Measurements from ENCODE around the gene PNLIPRP1. TPM values are rescaled to one million over a fixed set of nuclear protein-coding genes. Genes with fewer than 3 reads are reported as not detected.

PNLIPRP1 gene
- total RNA-seq, 1 experiment from 2014 or later, result 1.6 TPM

DNA sequence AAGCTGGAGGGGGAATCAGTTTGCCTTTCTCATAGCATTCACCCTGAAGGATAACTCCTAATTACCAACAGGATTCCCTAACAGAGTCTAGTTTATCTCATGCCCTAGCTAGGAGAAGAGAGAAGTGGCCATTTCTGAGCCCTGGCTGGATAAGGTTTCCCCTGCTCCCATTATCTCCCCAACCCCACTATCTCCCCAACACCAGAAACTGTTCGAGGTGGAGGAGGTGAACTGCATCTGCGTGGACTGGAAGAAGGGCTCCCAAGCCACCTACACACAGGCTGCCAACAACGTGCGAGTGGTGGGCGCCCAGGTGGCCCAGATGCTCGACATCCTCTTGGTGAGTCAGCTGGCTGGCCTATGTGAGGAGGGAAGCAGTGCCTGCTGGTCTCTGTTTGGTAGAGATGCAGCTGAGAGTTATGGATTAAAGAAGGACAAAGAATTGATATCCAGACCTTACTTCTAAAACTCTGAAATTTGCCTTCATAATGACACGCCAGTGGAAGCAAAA is 3.8 kb downstream of the PNLIPRP1 start:
- no peak overlapping the region for H3K4me3 ChIP-seq (replicated peaks in 1 of 2; ENCODE audit: low read depth in 1 of 2, low read length in 2 of 2)
- POLR2A ChIA-PET, result no interaction called here
- H2AFZ ChIP-seq (ENCODE audit: low read depth, low read length, poor library complexity, severe bottlenecking), result no peak overlapping the region
- H3K27ac ChIP-seq (ENCODE audit: low read depth, low read length), result no peak overlapping the region
- H3K9me3 ChIP-seq (ENCODE audit: control insufficient read depth in 1 of 2, insufficient read depth in 1 of 2, low read depth in 1 of 2, low read length in 2 of 2), result no peaks in the 10 kb centered on the region
- H4K20me1 ChIP-seq (ENCODE audit: insufficient read depth), result no peaks in the 10 kb centered on the region
- H3K36me3 ChIP-seq (ENCODE audit: control insufficient read depth in 1 of 2, insufficient read depth in 2 of 2, low read length in 2 of 2), result no peaks in the 10 kb centered on the region
- no peak overlapping the region for H3K4me2 ChIP-seq (ENCODE audit: low read length)
- no peak overlapping the region for H3K9ac ChIP-seq (ENCODE audit: low read length)
- intact Hi-C loops (cut with micrococcal nuclease), result no loop called here
- peaks cover 30% of the 10 kb centered on the region; the same call in 1 of the 2 replicates for H3K27me3 ChIP-seq (ENCODE audit: insufficient read depth, low read length)
- ATAC-seq, result no peak
- H3K79me2 ChIP-seq (ENCODE audit: insufficient read depth, low read length), result no peaks in the 10 kb centered on the region
- no peaks in the 10 kb centered on the region for H3K4me1 ChIP-seq (ENCODE audit: control insufficient read depth in 1 of 2, insufficient read depth in 2 of 2, low read length in 2 of 2)
- DNase-seq (ENCODE audit: low read depth, low spot score), result no peak
- RAD21 ChIA-PET (ENCODE audit: low non-redundant PET in 1 of 2, low total read pairs in 2 of 2, uncharacterized antibody in 2 of 2, unreplicated experiment in 2 of 2), result no interaction called here
- no peak for TF ChIP-seq SP1 (IDR thresholded peaks at IDR 0.05; ENCODE audit: low read depth)
- CTCF ChIA-PET, result no interaction called here
- no peaks in the 10 kb centered on the region for H3K9me2 ChIP-seq (ENCODE audit: insufficient read depth)
- no TSS peak for BruUV-seq (replicated peaks)

DNA sequence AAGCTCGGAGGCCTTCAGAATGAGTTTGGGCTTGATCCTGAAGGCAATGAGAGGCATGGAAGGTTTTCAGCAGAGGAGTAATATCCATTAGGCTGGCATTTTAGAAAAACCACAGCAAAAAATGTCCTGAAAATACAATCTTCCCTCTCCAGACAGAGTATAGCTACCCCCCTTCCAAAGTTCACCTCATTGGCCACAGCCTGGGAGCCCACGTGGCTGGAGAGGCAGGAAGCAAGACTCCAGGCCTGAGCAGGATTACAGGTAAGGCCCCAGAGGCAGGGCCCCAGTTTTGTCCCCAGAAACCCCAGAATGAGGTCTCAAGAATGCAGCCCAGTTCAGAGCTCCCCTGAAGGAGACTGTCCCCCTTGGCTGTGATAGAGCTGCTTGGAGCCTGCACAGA is 5.3 kb downstream of the PNLIPRP1 start:
- RAD21 ChIA-PET (ENCODE audit: low non-redundant PET in 1 of 2, low total read pairs in 2 of 2, uncharacterized antibody in 2 of 2, unreplicated experiment in 2 of 2), result no interaction called here
- no peaks in the 10 kb centered on the region for H3K36me3 ChIP-seq (ENCODE audit: control insufficient read depth in 1 of 2, insufficient read depth in 2 of 2, low read length in 2 of 2)
- H3K4me1 ChIP-seq (ENCODE audit: control insufficient read depth in 1 of 2, insufficient read depth in 2 of 2, low read length in 2 of 2), result no peaks in the 10 kb centered on the region
- no peak overlapping the region for H3K9ac ChIP-seq (ENCODE audit: low read length)
- H2AFZ ChIP-seq (ENCODE audit: low read depth, low read length, poor library complexity, severe bottlenecking), result no peak overlapping the region
- no peaks in the 10 kb centered on the region for H3K9me3 ChIP-seq (ENCODE audit: control insufficient read depth in 1 of 2, insufficient read depth in 1 of 2, low read depth in 1 of 2, low read length in 2 of 2)
- TF ChIP-seq JUND (IDR thresholded peaks at IDR 0.05), result no peak
- TF ChIP-seq, protein P1, sequence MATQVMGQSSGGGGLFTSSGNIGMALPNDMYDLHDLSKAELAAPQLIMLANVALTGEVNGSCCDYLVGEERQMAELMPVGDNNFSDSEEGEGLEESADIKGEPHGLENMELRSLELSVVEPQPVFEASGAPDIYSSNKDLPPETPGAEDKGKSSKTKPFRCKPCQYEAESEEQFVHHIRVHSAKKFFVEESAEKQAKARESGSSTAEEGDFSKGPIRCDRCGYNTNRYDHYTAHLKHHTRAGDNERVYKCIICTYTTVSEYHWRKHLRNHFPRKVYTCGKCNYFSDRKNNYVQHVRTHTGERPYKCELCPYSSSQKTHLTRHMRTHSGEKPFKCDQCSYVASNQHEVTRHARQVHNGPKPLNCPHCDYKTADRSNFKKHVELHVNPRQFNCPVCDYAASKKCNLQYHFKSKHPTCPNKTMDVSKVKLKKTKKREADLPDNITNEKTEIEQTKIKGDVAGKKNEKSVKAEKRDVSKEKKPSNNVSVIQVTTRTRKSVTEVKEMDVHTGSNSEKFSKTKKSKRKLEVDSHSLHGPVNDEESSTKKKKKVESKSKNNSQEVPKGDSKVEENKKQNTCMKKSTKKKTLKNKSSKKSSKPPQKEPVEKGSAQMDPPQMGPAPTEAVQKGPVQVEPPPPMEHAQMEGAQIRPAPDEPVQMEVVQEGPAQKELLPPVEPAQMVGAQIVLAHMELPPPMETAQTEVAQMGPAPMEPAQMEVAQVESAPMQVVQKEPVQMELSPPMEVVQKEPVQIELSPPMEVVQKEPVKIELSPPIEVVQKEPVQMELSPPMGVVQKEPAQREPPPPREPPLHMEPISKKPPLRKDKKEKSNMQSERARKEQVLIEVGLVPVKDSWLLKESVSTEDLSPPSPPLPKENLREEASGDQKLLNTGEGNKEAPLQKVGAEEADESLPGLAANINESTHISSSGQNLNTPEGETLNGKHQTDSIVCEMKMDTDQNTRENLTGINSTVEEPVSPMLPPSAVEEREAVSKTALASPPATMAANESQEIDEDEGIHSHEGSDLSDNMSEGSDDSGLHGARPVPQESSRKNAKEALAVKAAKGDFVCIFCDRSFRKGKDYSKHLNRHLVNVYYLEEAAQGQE (IDR thresholded peaks at IDR 0.05; ENCODE audit: low read depth), result no peak
- no peak for TF ChIP-seq POLR2A (IDR thresholded peaks at IDR 0.05; ENCODE audit: borderline replicate concordance, extremely low read depth, insufficient read depth, insufficient read length)
- TF ChIP-seq SIN3A (IDR thresholded peaks at IDR 0.05; ENCODE audit: low read depth), result no peak
- no peak for TF ChIP-seq SRF (IDR thresholded peaks at IDR 0.05; ENCODE audit: low read depth)
- no peak for TF ChIP-seq POLR2AphosphoS5 (IDR thresholded peaks at IDR 0.05; ENCODE audit: low read depth, low read length)
- no peak for TF ChIP-seq EZH2 (IDR thresholded peaks at IDR 0.05)
- no peak for TF ChIP-seq ELF1 (IDR thresholded peaks at IDR 0.05; ENCODE audit: borderline replicate concordance, low read depth)
- TF ChIP-seq, protein P2, sequence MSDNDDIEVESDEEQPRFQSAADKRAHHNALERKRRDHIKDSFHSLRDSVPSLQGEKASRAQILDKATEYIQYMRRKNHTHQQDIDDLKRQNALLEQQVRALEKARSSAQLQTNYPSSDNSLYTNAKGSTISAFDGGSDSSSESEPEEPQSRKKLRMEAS (IDR thresholded peaks at IDR 0.05), result no peak
- no peak for TF ChIP-seq CBX3 (IDR thresholded peaks at IDR 0.05; ENCODE audit: low read depth)
- TF ChIP-seq, protein P3, sequence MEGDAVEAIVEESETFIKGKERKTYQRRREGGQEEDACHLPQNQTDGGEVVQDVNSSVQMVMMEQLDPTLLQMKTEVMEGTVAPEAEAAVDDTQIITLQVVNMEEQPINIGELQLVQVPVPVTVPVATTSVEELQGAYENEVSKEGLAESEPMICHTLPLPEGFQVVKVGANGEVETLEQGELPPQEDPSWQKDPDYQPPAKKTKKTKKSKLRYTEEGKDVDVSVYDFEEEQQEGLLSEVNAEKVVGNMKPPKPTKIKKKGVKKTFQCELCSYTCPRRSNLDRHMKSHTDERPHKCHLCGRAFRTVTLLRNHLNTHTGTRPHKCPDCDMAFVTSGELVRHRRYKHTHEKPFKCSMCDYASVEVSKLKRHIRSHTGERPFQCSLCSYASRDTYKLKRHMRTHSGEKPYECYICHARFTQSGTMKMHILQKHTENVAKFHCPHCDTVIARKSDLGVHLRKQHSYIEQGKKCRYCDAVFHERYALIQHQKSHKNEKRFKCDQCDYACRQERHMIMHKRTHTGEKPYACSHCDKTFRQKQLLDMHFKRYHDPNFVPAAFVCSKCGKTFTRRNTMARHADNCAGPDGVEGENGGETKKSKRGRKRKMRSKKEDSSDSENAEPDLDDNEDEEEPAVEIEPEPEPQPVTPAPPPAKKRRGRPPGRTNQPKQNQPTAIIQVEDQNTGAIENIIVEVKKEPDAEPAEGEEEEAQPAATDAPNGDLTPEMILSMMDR (IDR thresholded peaks at IDR 0.05 in 2 of 3, conservative IDR thresholded peaks at IDR 0.05 in 1 of 3; ENCODE audit: borderline replicate concordance in 1 of 3, insufficient read depth in 1 of 3, low read depth in 2 of 3, low read length in 2 of 3), result no peak
- no peak for TF ChIP-seq SP1 (IDR thresholded peaks at IDR 0.05; ENCODE audit: low read depth)
- no peak for TF ChIP-seq FOSL1 (IDR thresholded peaks at IDR 0.05; ENCODE audit: low read depth)
- TF ChIP-seq TCF7L2 (IDR thresholded peaks at IDR 0.05; ENCODE audit: borderline replicate concordance, extremely low read depth, insufficient read depth, insufficient read length), result no peak
- TF ChIP-seq EGR1 (IDR thresholded peaks at IDR 0.05; ENCODE audit: low read depth), result no peak
- BruUV-seq (replicated peaks), result no TSS peak
- no peaks in the 10 kb centered on the region for H3K9me2 ChIP-seq (ENCODE audit: insufficient read depth)
- no peak for DNase-seq (ENCODE audit: low read depth, low spot score)
- H3K27ac ChIP-seq (ENCODE audit: low read depth, low read length), result no peak overlapping the region
- peaks cover 44% of the 10 kb centered on the region for H3K27me3 ChIP-seq (ENCODE audit: insufficient read depth, low read length)
- H3K4me2 ChIP-seq (ENCODE audit: low read length), result no peak overlapping the region
- intact Hi-C loops (cut with micrococcal nuclease), result no loop called here
- CTCF ChIA-PET, result no interaction called here
- H4K20me1 ChIP-seq (ENCODE audit: insufficient read depth), result no peaks in the 10 kb centered on the region
- no peaks in the 10 kb centered on the region for H3K79me2 ChIP-seq (ENCODE audit: insufficient read depth, low read length)
- ATAC-seq, result no peak
- no peak overlapping the region for H3K4me3 ChIP-seq (replicated peaks in 1 of 2; ENCODE audit: low read depth in 1 of 2, low read length in 2 of 2)
- POLR2A ChIA-PET, result no interaction called here
